Stimulated activated CD4-positive, alpha-beta T cell treated with anti-CD3 and anti-CD28 coated beads, Interleukin-1b, Interleukin-23, amount 100 ng/mL, for 48 hours (primary cell): ENCODE data around the gene GPR84.
A peak's percentile ranks its signal among the peaks of the same experiment; 100 is the strongest.

Experiments
- DNase-seq: peaks from one replicate; pipeline ENCODE4 v3.0.0-alpha.2; 2020

Gene GPR84

DNA sequence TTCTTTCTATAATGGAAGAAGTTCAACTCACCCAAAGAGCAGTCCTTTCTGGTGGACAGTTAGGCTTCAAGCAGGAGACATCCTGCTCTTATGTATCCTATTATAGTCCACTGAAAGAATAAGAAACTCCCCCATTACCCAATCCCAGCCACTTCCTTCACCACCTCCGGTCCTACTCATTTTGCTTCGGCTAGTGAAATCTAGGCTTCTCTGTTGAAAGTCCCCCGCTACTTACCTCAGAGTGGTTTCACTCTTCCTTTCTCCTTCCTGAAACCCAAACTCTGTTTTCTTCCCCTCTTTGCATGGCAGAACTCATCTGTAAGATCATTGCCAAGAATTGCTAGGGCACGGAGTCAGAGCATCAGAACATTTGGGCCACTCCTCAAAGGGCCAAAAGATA, at the start of gene GPR84:
Gene GPR84 (minus strand): TSS at position 74 of the 400 bp plus-strand sequence. CDS start 635 bp downstream, outside the sequence.
- peak; percentile 34 for DNase-seq

DNA sequence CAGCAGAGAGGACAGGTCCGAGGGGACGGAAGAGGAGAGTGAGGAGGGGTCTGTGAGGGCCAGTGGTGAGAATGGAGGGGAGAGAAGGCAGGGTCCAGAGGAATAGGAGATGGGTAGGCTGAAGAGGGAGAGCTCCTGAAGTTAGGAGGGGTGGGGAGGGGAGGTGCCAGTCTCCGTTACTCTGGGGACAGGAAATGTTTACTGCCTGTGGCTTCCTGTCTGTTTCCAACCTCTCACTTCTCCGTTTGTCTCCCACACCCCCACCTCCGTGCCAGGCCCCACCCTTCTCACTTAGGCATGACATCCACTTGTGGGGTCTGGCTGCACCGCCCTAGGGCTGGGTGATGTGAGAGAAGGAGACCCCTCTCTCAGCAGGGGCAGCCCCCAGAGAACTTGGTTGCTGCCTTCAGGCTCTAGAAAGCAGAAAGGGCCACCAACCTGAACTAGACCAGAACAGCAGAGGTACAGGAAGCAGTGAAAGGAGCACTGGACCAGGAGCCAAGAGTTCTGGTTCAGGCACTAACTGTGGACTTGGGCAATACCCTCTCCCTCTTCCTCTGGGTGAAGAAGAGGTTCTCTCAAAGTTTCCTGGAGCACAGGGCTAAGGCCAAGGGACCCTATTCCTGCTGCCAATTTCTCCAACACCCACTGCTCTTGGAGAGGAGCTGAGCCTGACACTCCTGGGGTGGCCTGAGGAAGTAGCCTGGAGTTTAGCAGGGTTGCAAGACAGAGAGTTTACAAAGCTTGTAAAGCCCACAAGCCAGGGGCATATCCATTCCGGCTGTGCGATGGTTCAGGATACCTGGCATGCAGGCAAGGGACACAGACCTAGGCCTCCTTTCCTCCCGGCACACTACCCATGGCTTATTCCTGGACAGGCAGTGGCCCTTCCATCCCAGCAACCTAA, 49.3 kb upstream of the GPR84 start:
- peak; percentile 52 for DNase-seq

GRCh38 chr12:54412786-54413185, 48.5 kb upstream of the GPR84 start:
- DNase-seq, result no peak

DNA sequence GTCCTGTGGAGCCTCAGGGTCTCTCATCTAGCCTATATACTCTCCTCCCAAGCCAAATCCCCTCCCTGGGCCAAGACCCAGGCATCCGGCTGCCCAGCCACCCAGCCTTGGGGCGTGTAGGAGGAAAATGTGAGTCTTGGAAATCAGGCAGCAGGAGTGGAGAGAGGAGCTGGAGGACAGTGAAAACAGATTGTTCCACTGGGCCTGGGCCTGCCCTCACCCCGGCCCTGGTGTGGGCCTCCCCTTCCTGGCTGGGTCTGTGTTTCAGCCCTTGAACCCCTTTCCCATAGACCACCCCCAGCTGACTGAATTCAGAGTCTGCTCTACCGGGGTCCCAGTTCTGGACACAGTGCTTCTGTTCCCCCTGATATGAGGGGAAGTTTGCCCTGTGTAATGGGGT, 48.1 kb upstream of the GPR84 start:
- DNase-seq, result no peak

- DNase-seq, result peak; percentile 62
These were observed 47.3 kb upstream of the GPR84 start for GRCh38 chr12:54411391-54412241.

DNA sequence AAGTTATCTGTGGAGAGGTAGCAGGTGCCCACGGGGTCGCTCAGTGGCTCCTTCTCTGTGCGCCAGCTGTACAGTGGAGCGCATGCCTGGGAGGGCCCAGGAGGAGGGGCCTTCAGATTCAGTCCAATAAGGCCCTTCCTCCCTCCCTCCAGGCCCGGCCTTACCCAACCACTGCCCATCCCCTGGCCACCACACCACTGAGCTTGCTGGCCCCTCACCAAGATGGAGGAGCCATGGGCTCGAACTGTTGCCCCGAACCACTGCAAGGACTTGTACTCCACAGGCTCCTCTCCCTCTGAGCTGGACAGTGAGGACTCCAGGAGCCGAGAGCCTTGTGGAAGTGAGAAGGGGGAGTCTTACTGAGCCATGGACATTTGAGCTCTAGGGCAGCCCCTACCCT, 45.0 kb upstream of the GPR84 start:
- DNase-seq, result no peak

- DNase-seq, result no peak
These were observed 43.1 kb upstream of the GPR84 start for GRCh38 chr12:54407183-54407905.

DNA sequence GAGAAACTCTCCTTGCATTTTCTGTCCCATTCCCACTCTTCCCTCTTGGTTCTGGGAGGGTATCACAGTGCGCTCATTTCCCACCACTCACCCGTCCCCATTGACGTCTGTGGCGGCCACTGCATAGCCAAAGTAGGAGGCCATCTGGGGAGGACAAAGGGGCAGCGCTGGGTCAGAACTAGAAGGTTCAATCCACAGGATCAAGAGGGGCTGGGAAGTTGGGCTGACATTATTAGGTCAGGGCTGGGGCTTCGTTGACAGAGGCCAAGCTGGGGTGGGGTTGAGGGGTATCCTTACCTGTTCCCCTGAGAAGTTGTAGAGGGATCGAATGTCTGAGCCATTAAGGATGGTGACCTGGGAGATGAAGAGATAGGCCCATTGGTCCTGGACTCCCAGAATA, 41.3 kb upstream of the GPR84 start:
- DNase-seq, result no peak

DNA sequence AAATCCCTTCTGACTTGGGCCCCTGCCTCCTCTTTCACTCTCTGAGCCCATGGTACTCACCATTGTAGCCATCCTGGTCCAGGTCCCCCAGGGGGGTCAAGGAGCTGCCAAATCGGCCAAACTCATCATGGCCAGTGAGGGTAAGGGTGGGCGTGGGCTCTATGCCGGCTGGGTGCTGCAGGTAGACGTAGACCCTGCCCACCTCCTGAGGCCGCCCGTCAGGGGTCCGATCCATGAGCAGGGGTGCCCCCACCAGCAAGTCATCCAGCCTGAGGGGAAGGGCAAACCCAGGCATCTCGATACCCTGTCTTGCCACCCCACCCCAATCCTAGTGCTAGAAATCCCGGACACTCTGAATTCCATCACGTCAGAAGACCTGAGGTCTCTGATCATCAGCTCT, 40.8 kb upstream of the GPR84 start:
- no peak for DNase-seq

DNA sequence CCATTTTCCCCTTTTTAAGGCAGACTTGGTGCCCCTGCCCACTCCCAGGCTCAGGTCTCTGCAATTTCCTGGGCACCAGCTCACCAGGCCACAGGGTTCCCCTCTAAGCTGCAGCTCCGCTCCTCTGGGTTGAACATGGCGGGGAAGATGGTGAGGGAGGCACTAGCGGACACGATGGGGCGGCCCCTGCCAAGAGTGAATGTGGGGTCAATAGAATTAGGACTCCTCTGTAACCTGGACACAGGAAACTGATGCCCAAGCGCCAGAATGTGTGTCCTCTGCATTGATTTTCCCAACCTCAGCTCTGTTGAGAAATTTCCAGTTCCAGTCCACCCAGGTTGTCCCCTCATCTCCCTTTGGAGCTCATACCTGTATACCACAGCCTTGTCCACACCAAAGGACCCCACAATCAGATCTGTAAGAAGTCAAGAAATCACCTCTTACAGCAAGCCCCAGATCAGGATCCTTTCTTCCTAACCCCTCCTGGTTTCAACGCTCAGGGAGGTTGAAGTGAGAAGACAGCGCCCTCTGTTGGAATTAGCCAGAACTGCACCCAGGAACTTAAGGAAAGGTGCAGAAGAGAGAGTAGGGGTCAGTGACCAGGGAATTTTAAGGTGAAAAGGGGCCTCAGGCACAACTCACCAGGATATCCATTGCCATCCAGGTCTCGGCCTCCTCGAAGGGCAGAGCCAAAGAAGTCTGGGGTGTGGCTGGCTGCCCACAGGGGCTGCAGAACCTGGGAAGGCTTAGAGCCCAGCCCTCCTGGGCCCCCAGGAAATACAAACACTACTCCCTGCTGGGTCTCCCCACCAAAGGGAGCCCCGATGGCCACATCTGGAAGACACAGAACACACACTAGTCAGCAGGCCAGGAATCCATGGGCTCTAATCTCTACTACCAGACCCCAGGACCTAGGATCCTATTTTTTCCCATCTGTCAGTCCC, 40.0 kb upstream of the GPR84 start:
- DNase-seq, result peak; percentile 54

DNA sequence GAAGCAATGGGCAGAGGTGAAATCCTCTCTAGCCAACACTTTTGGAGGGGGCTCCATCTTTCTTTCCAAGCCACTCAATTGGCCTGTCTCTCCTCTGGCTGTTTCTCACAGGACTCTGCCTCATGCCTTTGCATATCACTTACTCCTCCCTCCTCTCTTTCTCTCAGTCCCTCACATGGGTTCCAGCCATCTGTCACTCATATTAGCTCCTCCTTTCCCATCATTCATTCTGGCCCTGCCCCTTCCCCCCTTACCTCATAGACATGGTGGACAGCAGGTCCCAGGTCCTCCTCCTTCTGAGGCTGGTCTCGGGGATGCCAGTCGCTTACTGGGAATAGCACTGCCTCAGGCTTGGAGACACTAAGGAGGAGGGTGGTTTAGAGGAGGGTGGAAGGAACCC, 36.8 kb upstream of the GPR84 start:
- DNase-seq, result no peak

DNA sequence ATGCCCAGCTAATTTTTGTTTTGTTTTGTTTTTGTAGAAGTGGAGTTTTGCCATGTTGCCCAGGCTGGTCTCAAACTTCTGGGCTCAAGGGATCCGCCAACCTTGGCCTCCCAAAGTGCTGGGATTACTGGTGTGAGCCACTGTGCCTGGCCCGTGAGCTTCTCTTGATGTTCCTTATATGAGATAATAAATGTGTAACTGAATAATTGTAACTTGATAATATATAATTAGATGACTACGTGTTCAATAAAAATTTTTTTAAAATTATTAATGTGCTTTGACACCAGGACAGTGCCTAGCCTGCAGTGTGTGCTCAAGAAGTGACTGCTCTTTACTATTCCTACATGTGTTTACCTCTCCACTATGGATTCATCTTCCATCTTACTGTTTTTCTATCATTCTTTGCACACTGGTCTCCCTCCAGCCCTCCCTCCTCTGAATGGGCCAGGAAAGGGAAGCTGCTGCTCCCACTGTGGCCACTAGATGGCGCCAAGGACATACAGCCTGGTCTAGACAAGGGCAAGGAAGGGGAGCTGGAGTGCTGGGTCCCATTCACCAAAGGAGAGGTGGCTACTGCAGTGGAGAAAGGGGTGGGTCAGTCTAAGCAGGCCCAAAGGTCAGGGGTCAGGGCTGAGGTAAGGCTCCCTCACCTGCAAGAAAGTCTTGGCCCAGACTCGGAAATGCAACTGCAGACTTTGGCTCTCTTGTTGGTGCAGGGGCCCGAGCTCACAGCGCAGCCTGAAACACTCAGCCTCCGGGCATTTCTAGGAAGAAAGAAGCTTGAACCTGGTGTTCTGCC, 34.9 kb upstream of the GPR84 start:
- peak; percentile 84 for DNase-seq

DNA sequence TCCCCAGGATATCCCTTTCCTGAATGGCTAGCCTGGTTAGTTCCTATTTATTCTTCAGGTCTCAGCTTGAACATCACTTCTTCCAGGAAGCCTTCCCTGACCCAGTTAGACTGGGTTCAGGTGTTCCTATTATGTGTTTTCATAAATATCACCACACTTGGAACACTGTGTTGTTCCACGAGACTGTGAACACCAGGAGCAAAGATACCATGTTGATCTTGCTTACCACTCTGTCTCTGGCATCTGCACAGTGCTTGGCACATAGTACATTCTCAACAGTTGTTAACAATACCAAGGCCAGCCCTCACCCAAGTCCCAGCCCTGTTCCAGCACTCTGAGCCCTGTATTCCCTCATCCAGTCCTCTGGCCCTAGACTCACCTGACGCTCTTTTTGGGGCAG, 33.9 kb upstream of the GPR84 start:
- DNase-seq, result no peak

DNA sequence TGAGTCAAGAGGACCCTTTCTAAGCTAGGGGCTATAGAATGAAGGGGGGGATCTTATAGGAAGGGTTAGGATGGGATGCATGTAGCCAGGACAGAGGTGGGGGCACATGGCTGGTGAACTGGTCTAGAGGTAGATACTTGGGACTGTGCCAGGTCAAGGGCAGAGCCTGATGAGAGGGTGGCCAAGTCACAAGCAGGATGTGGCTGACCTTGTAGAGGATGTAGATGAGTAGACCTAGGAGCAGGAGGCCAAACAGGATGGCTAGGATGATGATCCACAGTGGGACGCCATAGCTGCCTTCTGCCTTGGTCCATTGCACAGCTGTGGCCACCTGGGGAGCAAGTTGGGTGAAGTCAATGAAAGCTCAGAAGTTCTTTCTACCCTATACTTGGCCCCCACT, 32.9 kb upstream of the GPR84 start:
- DNase-seq, result no peak

DNA sequence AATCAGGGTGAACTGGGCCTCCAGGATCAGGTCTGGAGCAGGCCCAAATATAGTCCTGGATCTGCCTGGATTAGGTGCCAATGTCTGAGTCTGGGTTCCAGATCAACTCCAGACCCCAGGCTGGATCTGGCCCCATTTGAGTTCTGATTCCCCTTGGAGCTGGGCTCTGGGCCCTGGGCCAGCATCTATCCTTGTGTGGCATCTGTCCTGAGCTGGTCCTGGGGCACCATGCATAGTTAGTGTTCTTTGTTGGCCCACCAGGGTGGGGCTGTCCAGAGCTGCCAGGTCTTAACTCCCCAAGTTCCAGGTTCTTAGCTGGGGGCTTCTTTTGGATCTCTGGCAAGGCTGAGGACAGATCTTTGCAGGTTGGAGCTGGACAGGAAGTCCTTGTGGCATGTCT, 31.3 kb upstream of the GPR84 start:
- no peak for DNase-seq

DNA sequence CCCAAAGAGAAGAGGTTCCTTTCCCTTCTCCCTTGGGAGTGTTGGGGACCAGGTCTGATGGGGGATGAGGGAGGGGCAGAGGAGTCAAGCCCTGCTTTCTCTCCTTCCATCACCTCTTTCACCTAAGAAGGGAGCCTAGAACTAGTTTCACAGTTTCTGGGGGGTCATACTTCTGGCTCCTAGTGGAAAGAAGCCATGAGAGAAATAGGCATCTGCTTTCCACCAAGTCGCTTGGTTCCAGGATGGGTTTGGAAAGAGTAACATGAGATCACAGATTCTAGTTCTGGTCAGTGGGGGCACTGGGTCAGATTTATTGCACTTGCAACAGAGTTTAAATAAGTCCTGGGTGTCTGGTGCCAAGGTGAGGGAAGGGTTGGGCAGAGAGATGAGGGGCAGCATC, 30.7 kb upstream of the GPR84 start:
- no peak for DNase-seq

- DNase-seq, result peak; percentile 36
These were observed 30.0 kb upstream of the GPR84 start for GRCh38 chr12:54394281-54394719.

DNA sequence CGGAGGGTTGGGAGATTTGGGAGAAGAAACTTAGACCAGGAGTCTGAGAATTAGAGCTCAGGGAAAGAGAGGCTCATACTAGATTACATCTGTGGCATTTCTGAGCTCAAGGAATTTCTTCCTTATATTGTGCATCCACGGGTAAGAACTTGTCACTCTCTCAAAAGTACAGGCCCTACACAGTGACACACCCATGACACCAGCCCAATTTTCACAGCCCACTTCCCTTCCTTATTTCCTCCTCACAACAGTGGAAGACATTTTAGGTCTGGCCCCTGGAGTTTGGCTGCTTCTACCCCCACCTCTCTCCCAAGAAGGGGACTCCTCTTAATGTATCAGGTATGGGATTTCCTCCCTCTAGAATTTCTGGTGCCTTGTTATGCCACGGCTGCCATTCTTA, 29.5 kb upstream of the GPR84 start:
- DNase-seq, result no peak

DNA sequence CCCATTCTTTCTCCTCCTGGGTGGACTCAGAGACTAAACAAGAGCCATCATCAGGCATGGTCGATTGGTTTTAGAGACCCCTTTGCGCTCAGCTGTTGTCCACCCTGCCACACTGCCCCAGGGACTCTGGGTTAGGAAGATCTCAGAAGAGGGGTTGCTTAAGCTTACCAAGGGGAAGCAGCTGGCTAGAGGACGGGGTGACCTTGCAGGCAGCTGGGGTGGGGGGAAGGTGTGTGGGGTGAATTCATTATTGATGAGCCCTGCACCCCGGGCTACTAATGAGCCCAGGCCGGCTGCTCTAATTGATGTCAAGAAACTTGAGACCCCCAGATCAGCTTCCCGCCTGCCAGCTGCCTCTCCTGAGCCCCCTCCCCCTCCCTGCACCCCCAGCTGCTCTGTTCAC, 28.9 kb upstream of the GPR84 start:
- no peak for DNase-seq

- DNase-seq, result no peak
These were observed 28.4 kb upstream of the GPR84 start for GRCh38 chr12:54392485-54393206.
